GM12875 (cell line): ENCODE measurements around the gene PRSS36.
"Not testable (repeated sequence)": the region's sequence is repeated elsewhere in the genome, so short reads cannot be mapped to it uniquely, and the experiment has no call there.

Source experiments
- H3K4me3 ChIP-seq: one replicate; pipeline ENCODE4 v1.5.1; 2011; ENCODE audit warnings: low read depth, low read length, control low read depth
- TF ChIP-seq, protein P1 (sequence below): IDR thresholded peaks from 2 replicates; pipeline ENCODE4 v1.5.1; 2011; ENCODE audit warnings: low read depth, mild to moderate bottlenecking, control low read depth, inconsistent platforms, low read length, moderate library complexity, borderline replicate concordance; ENCODE audit not compliant: insufficient read depth

Gene PRSS36

DNA sequence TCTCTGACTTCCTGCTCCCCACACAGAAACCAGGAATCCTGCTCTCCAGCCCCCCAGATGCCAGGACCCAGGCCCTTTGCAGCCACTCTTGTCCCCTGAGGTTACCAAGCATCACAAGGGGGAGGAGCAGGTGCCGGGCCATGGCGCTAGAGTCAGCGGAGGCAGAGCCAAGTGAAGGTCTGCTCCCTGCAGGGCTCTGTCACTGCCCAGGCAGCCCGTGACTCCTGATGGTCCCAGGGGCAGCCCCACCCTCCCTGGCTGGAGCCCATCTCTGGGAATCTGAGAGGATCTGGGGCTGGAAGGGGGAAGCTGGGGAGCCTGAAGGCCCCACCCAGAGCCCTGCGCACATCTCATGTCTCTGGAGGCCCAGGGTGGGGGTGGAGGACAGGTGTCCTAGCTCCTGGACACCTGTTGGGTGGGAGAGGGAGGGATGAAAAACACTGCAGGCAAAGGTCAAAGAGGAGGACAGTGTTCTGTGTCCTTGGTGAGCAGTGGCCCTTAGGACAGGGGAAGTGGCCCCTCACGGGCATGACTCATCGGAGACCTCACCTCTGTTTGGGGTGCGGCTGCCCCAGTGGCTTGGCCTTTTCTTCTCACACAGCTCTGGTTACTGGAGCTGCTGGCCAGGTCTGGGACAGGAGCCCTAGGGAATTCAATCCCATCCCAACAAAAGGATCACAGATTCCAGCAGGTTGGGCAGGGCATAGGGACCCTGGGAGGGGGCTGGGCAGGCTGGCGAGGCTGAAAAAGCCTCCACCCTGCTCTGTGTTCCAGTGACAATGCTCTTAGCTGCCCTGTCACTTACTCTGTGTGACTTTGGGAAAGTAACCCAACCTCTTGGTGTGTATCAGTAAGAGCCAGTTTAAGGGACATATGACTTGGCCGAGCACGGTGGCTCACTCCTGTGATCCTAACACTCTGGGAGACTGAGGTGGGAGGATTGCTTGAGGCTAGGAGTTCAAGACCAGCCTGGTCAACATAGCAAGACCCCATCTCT is at the start of gene PRSS36:
PRSS36 (minus strand) TSS at position 173 of the 997 bp plus-strand sequence; CDS start at position 142, 31 bp downstream.
- no peak within 1 kb of the TSS for H3K4me3 ChIP-seq
- TF ChIP-seq, protein P1, sequence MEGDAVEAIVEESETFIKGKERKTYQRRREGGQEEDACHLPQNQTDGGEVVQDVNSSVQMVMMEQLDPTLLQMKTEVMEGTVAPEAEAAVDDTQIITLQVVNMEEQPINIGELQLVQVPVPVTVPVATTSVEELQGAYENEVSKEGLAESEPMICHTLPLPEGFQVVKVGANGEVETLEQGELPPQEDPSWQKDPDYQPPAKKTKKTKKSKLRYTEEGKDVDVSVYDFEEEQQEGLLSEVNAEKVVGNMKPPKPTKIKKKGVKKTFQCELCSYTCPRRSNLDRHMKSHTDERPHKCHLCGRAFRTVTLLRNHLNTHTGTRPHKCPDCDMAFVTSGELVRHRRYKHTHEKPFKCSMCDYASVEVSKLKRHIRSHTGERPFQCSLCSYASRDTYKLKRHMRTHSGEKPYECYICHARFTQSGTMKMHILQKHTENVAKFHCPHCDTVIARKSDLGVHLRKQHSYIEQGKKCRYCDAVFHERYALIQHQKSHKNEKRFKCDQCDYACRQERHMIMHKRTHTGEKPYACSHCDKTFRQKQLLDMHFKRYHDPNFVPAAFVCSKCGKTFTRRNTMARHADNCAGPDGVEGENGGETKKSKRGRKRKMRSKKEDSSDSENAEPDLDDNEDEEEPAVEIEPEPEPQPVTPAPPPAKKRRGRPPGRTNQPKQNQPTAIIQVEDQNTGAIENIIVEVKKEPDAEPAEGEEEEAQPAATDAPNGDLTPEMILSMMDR = no peak

DNA sequence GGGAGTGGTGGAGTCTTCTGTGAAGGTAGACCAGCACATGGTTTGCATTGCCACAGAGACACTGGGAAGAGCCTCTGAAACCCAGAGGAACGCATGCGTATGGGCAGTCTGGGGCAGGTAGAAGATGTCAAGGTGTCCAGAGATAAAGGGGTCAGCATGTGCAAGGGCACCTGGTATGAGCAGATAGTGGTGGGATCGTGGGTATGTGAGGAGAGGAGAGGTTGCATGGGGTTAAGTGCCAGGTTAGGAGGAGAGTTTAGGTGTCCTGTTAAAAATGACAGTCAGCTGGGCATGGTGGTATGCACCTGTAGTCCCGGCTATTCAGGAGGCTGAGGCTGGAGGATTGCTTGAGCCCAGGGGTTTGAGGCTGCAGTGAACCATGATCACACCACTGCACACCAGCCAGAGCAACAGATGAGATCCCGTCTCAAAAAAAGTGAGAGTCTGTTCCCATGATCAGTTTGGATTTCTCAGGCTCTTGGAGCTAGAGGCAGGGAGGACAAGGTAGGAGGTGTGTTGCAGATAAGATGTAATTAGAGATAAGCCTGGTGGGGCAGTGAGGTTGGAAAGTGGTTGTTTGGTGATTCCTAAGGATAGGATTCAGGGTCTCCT is 49.7 kb upstream of the PRSS36 start:
- TF ChIP-seq, protein P1 = no peak
- H3K4me3 ChIP-seq = no peak overlapping the region

DNA sequence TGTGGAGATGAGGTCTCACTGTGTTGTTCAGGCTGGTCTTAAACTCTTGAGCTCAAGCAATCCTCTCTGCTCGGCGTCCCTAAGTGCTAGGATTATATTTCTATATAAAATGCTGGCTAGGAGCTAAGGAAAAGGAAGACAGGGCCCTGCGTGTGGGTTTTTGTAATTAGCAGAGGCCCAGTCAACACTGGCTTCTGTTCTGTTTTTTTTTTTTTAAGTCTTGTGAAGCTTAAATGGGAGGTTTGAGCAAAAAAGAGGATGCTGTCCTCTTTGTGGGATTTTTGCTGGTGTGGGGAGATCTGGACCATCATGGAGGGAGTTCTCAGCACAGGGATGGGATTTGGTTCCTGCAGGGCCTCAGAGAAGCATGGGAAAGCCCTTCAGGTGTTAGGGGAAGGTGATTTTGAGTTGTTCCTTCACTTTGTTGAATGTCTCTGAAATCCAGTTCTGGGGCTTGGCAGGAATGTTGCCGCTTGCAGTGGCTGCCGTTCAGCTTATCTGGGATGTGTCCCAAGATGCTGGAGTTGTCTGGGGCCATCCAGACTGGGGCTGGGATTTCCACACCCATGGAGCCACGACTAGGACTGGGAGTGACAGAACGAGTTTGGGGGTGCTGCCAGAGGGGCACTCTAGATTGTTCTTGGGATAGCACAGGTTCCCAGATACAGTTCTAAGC is 48.5 kb upstream of the PRSS36 start:
- TF ChIP-seq, protein P1 = no peak
- H3K4me3 ChIP-seq = no peak overlapping the region

DNA sequence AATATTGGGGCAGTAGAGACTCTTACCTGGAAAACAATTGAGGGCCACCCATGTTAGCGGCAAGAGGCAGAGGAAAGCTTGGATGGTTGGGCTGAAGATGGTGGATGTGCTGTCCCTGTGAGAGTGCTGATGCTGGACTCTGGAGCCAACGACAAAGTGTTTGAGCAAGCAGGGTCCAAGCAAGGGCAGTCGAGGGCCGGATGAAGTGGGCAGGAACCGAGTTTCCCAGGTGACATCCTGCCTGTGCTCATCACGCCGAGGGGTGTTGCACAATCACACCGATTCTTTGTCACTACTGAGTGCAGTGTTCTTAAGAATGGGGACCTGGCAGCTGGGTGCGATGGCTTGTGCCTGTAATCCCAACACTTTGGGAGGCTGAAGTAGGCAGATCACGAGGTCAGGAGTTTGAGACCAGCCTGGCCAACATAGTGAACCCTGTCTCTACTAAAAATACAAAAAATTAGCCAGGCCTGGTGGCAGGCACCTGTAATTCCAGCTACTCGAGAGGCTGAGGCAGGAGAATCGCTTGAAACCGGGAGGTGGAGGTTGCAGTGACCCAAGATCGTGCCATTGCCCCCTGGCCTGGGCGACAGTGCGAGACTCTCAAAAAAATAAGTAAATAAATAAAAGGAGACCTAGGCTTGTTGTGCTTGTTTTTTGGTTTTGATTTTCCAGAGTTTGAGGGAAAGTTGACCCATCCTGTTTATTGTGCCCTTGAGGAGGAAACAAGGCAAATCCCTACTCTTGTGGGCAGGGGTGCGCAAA is 46.6 kb upstream of the PRSS36 start:
- TF ChIP-seq, protein P1 = no peak
- no peak overlapping the region for H3K4me3 ChIP-seq

DNA sequence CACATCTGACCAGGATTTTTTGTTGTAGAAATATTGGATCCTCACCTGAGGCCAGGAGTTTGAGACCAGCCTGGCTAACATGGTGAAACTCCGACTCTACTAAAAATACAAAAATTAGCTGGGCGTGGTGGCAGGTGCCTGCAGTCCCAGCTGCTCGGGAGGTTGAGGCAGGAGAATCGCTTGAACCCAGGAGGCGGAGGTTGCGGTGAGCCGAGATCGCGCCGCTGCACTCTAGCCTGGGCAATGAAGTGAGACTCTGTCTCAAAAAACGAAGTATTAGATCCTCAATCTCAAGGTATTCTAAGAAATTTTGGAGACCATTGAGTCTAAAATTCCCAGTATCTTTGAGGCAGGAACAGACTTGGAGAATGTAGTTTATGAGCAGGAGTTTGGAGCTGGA is 46.0 kb upstream of the PRSS36 start:
- H3K4me3 ChIP-seq = not testable (repeated sequence)

DNA sequence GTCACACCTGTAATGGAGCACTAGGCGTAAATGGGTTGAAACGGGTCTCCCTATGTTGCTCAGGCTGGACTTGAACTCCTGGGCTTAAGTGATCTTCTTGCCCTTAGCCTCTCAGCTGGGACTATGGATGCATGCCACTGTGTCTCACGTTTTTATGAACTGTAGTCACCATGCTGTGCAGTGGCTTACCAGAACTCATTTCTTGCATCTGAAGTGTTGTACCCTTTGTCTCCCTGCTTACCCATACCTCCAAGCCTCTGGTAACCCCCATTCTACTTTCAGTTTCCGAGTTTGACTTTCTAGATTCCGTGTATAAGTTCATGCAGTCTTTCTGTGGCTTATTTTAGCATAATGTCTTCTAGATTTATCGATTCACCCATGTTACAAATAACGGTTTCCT is 45.0 kb upstream of the PRSS36 start:
- TF ChIP-seq, protein P1 = no peak
- H3K4me3 ChIP-seq = no peak overlapping the region

DNA sequence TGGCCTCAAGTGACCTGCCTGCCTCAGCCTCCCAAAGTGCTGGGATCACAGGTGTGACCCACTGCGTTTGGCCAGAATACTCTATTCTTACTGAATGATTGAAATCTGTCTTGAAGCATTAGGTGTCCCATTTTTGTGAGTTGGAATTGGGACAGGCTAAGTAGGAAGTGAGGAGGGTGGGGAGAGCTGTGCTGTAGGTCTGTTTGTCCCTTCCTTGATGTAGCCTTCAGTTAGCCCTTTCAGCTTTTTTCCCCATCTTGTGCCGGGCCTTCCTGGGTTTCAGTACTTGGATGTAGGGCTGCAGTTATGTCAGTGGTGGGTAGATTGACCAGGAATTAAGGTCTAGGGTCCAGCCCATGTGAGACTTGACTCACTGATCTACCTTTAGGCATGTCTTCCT is 44.0 kb upstream of the PRSS36 start:
- TF ChIP-seq, protein P1 = no peak
- H3K4me3 ChIP-seq = no peak overlapping the region
